ENCODE results near the gene C11orf91.

GRCh38 chr11:33696931-33697638 is 3.5 kb downstream of the C11orf91 start:
- TF ChIP-seq CTCF (IDR thresholded peaks at IDR 0.05; ENCODE audit: low read depth, low read length) = no peak
- TF ChIP-seq EZH2phosphoT487 (IDR thresholded peaks at IDR 0.05; ENCODE audit: low read depth) = no peak
